Stimulated activated CD4-positive, alpha-beta T cell treated with anti-CD3 and anti-CD28 coated beads, TNF-alpha, amount 100 ng/mL, for 1 hour (primary cell): ENCODE results near the gene SIGLECL1.

ENCODE experiments used
- DNase-seq, 3 donors: peaks; one replicate each; pipeline ENCODE4 v3.0.0-alpha.2; 2020; ENCODE audit warnings: low read depth in 3 of 3, low spot score in 1 of 3

SIGLECL1 gene

GRCh38 chr19:51295382-51296126, 44.7 kb downstream of the SIGLECL1 start:
- DNase-seq, result no peak

GRCh38 chr19:51296336-51297093, 45.6 kb downstream of the SIGLECL1 start:
- no peak for DNase-seq

- DNase-seq, result no peak
Measured at GRCh38 chr19:51297406-51297805, 46.5 kb downstream of the SIGLECL1 start.

- no peak for DNase-seq
Measured at GRCh38 chr19:51301266-51301665, 50.4 kb downstream of the SIGLECL1 start.

- no peak for DNase-seq
Measured at GRCh38 chr19:51305479-51305878, 54.6 kb downstream of the SIGLECL1 start.

GRCh38 chr19:51311351-51312257, 60.7 kb downstream of the SIGLECL1 start, which contains the start of gene IGLON5:
TSS of gene IGLON5 (plus strand) at chr19:51311644. CDS start at chr19:51311848, 204 bp downstream.
- no peak for DNase-seq

- DNase-seq, result no peak
Measured at GRCh38 chr19:51316688-51317087, 65.8 kb downstream of the SIGLECL1 start.

GRCh38 chr19:51317376-51317775, 66.5 kb downstream of the SIGLECL1 start:
- no peak for DNase-seq

- DNase-seq, result no peak
Measured at GRCh38 chr19:51317968-51318367, 67.1 kb downstream of the SIGLECL1 start.
